ENCODE results near the gene TMEM273.
A peak's percentile ranks its signal among the peaks of the same experiment; 100 is the strongest.

Gene TMEM273

DNA sequence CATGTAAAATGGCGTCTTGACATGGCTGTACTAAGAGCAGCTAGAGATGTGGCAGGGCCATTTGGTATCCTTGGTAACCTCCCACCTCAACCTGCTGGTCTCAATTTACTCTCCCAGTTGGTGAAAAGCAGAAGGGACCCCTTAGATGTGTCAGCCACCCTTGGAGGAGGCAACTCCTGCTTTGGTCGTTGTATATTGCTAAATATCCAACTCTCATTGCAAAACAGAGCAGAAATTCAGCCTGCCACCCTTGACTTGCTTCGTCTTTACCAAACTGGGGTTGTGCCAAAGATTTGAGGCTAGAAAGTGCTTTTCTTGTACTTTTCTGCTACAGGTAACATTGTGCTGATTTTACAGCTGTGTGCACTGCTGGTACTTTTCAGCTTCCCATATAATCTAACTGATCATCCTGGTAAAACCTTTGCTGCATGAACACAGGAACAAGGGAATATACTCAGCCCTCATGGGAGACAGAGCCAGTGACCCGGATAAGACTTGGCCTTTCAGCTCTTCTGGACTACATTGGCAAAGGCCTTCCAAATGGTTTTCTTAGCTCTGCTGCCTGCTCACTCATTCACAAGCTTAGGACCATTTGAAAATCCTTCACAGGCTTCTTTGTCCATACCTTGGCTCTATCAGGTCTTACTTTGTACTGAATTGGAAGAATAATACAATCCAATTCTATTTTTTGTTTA lies 70.7 kb downstream of the TMEM273 start:
- DNase-seq = no peak

DNA sequence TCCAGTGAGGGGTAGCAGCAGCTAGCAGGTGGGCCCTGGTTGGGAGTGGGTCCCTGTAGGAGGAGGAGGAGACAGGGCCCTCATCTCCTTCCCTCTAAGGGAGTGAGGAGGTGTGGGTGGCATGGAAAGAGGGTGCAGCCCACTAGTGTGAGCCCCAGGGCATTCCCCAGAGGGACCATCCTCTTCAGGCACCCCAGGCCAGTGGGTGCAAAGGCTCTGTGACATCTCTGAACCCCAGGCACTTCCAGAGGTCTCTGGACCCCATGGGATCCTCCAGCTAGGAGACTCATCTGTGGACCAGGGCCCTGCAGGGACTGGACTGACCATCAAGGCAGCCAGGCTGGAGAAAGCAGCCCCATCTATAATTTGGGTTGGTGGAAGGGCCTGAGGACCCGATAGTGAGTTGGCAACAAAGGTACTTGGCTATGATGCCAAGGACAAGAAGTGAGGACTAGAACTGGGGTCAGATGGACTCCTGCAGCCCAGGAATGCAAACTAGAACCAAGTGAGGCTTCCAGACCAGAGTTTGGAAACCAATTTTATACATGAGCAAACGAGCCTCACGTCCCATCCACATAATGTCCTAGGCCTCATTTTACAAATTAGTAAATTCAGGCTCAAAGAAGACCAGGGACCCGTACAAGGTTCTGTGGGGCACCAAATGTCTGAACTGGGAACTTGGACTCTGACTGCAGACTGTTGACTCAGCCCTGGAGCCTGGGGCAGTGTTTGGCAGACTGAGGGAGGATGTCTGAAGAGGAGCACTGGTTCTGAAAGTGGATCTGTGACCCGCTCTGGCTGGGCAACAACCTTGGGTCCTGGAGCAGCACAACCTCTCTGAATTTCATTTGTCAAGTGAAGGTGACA lies 71.4 kb downstream of the TMEM273 start:
- DNase-seq = no peak

DNA sequence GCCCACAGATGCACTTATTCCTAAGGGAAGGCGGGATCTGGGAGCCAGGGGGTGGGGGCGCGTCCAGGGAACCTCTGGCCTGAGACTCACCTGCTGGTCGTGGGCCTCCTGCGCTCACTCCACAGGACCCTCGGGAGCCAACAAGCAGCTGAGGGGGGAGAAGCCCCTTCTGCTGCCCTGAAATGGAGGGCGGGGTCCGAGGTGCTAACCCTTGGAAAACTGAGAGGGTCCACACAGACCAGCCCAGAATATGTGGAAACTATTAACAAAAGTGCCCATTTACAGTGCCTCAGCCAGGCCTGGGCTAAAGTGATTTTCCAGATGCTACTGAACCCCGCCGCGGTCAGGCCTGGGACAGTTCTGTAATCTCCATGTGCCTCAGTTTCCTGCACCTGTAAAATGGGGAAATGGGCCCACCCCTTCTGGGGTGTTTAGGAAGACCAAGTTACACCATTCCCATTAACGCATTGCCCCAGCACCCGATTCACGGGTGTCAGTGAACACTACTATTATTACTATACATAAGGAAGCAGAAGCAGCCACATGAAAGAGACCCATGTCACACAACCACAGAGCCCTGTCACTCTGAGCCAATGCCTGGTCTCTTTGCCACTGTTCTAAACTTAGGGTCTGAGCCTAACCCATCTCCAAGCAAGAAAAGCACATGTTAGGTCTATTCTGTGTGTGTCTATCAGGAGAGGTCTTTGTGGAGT lies 72.2 kb downstream of the TMEM273 start:
- no peak for DNase-seq

DNA sequence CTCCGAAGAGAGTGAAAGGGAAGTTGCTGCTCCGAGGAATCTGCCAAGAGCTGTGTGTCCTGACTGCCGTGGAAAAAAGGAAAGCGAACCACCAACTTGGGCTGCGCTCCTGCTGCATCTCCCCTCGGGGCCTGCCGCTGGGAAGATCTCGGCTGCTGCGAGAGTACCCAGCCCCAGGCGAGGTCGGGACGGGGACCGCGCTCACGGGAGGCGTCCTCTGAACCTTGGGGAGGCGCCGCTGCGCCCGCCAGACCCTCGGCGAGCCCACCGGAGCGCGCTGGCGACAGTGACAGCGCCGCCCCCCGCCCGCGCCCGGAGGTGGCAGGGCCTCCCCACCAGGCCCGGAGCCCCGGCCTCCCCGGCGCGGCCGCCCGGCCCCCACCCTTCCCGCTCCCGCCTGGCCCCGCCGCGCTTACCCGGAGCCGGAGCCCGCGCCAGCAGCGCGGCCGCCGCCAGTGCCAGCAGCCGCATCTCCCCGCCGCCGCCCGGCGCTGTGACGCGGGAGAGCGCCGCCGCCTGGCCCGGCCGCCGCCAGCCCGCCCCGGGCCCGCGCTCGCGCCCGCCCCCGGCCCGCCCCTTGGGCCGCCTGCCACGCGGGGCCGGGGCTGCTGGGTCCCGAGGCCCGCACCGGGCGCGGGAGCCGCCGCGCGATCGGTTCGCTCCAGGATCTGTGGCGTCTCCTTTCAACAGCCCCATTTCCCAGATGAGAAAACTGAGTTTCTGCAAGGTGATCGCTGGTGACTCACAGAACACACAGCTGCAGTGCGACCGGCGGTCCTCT lies 73.0 kb downstream of the TMEM273 start, which contains the start of gene VSTM4:
TSS of gene VSTM4 (minus strand) at position 508 of the 781 bp plus-strand sequence. CDS start at position 471, 37 bp downstream.
- DNase-seq = peak in 40 of 58 donors; percentile 18 to 71 (median 51)

DNA sequence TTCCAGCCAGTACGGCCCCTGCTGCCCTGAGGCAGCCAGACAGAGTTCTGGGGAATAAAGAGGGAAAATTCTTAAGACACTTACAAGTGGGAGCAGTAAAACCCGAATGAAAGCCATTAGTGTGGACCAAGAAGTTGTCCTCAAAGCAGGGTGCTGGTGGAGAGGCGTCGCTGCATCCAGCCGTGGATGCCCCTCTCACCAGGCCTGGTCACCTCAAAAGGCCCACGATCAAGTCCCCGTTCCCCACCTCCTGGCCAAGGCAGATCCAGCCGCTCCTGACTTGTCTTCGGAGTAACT lies 73.5 kb downstream of the TMEM273 start:
- DNase-seq = peak in 4 of 58 donors; percentile 43 to 55 (median 50)

DNA sequence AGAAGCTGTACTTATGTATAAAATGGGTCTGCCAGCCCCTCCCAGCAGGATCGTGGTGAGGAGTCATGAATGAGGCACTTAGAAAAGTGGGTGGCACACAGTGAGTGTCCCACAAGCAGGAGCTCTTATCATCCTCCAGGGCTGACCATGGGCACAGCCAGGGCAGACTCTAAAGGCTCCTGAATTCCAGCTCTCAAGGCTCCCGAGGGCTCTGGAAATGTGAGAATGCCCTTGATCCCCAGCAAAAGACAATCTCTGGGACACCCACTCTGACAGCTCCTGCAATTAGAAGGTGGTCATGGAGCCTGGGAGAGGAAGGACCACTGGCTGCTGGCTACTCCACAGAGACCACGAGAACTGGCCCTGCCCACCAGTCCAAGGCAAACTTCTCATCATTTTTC lies 74.5 kb downstream of the TMEM273 start:
- no peak for DNase-seq

DNA sequence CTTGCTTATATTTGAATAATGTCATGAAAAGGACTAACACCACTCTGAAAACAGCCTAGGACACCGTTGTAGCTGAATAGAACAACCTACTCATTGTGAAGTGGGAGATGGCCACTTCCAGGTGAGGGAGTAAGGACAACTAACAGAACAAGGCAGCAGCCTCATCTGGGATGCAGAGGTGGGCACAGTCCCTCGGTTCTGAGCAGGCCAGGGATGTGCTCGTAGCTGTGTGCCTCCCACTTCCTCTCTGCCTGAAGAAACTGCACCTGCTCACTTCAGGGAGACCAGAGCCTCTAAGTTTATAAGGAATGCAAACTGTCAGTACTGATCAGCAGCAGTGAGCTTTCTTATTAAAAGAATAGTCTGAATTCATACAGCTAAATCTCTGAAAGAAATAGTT lies 75.3 kb downstream of the TMEM273 start:
- DNase-seq = no peak

DNA sequence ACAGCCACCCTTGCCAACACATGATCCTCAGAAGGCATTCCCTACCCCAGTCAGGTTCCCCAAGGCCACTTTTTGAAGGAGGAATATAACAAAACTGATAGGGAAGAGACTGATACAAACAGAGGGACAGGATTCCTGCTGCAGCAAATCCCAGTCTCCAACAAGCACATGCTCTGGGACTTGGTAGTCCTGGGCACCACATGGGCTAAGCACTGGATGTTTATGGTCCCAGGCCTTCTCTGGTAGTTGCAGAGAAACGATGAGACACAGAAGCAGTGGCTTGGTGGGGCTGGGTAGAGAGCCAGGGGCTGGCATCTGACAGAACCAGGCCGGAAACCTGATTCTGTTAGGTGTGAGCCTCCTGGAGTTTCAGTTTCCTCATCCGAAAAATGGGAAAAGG lies 76.1 kb downstream of the TMEM273 start:
- no peak for DNase-seq

DNA sequence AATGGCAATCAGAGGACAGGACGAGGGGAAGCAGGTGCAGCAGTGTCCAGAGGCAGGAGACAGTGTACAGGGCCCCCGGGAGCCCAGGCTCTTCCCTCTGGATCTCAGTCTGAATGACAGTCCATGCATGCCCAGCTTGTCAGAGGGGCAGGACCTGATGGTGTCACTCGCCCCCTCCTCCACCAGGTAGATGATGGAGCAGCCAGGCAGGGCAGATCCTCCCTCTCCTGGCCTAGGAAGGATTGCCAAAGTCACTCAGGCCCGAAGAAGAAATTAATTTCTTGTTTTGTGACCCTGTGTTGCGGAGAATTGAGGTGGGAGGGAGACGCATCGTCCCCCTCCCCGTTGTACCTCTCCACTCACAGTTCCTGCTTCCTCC lies 76.9 kb downstream of the TMEM273 start:
- no peak for DNase-seq

DNA sequence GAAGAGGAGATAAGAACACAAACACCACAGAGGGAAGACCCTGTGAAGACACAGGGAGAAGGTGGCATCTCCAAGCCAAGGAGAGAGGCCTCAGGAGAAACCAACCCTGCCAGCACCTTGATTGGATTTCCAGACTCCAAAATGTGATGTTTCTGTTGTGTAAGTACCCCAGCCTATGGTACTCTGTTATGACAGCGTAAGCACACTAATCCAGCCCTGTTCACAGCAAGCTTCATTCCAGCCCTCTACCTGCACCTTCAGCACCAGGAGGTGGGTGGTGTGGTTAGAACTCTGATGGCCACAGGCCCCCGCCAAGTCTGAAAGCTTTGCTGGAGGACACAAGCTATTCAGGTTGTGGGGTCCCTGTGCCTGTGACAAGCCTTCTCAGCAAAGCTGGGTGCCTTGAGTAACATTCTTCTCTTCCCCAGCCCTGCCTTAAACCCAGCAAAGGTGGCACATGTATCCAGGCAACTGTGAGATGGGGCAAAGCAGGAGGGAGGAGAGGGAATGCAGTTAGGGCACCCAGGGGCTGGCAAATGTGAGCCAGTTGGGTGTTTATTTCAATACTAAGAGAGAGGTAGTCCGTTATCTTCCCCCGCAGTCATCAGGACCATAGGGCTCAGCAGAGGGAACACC lies 77.4 kb downstream of the TMEM273 start:
- no peak for DNase-seq

DNA sequence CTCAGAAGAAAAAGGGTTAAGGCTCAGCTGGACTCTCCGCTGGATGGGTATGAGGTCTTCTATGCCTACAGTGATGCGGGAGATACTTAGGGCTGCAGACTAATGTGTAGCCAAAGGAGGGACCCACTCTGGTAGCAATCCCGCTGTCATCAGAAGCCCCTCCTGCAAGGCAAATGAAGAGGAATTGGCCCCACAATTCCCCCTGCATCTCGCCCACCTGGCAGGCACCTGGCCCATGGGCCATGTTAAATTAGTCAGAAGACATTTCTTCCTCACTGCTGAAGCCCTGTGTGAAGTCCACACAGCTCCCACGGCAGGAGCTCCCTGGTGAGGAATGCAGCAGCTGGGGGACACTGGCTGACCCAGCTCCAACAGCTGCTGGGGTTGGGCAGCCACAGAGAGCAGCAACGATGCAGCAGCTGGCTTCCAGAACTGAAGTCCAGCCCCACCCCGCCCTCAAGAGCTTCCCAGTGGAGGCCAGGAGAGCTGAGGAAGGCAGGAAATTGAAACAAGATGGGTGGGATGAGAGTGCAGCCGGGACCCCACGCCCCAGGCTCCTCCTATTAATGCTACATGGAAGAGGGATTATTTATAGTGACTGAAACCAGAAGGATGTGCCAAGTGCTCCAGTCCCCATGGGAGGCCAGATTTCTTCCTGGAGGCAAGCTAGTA lies 78.4 kb downstream of the TMEM273 start:
- peak in 2 of 58 donors; percentile 10 to 16 for DNase-seq

DNA sequence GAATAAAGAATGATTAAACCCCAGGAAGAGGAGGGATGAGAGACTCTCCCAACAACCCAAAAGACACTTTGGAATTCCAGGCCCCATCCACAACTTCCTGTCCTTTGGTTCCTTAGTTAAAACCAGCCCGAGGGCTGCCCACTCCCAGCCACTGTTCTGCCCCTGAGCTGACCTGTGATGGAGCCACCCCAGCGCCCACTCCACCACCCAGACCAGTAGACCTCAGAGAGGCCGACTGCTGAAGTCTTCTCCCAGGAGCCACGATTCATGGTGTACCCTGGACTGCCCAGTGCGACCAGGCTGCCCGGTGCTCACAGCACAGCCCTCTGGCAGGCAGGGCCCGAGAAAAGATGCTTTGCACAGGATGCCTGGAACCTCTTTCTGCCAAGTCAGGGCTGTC lies 79.5 kb downstream of the TMEM273 start:
- DNase-seq = no peak

DNA sequence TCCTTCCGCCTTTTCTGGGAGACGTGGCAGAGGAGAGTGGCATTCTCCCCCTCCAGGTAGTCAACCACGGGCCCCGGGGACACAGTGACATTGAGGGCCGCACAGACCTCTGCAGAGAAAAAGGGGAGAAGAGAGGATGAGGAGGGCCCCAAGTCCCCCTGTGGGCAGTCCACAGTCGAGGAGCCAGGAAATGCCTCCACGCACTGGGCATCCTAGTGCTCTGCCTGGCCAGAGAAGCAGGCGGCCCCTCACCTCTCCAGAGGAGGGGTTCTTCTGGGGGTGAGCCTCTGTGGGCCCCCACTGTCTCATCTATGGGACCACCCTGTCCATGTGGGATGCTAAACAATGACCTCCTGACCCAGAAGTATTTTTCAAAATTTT lies 80.3 kb downstream of the TMEM273 start:
- no peak for DNase-seq

DNA sequence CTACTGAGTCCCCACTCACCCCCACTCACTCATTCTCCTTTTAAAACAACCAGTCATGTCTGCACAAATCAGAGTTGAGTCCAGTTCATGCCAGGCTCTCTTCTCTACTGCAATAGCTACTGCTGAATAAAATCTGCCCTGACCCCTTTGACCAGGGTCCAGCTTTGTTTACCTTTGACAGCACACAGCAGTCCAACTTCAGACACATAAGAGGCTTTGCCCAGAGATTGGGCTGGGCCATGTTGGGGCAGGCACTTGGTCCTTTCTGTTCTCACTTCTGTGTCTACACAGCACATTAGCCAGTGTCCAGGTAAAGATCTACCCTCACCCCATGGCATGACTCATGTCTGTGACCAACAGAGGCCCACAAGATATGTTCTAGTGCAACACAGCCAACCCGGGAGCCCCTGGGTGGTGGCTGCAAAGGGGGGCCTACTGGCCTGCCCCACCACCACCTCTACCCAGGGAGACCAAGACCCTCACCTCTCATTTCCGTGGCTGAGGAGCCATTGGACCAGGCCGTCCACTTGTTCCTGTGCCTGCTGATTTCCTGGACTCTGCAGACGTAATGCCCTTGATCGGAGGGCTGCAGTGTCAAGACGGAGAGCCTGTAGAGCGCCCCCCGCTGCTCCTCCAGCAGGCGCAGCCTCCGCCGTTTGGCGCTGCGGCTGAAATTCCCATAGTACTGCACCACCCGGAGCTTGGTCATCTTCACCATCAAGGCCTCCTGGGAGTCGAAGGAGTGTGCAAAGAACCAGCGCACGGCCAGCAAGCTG lies 80.9 kb downstream of the TMEM273 start:
- DNase-seq = no peak

DNA sequence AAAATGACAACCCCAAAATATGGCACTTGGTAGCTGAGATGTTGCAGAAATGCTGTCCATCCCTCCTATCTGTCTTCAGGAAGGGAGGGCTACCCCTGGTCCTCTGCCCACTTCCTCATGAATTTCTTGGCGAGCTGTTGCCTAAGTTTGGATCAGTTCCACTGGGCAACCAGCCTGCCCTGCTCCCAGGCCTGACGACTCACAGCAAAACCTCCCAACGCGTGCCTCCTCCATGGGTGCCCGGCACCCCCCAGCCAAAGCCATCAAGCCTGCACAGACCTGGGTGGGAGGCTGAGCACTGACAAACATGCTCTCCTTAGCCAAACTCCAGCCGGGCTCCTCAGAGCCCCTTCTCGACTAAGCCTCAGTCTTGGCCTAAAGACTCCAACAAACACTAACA lies 81.7 kb downstream of the TMEM273 start:
- peak in 32 of 58 donors; percentile 9 to 63 (median 40) for DNase-seq

DNA sequence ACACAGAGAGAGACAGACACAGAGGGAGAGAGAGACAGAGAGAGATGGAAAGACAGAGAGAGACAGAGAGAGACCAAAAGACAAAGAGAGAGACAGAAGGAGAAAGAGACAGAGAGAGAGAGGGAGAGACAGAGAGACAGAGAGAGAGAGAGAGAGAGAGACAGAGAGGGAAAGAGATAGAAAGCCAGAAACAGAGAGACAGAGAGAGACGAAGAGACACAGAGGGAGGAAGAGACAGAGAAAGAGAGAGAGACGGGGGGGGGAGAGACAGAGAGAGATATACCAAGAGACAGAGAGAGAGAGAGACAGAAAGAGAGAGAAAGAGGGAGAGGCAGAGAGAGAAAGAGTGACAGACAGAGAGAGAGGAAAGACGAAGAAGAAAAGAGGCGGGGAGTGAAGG lies 83.1 kb downstream of the TMEM273 start:
- DNase-seq = no peak
